Activated gamma-delta T cell (primary cell): ENCODE results near the gene WDR73.
"Not testable (repeated sequence)": the region's sequence is repeated elsewhere in the genome, so short reads cannot be mapped to it uniquely, and the experiment has no call there.

ENCODE experiments used
- DNase-seq: peaks from one replicate; lab custom pipeline; 2025; lab: John Stamatoyannopoulos, UW
- total RNA-seq, 2 donors: gene quantifications; one replicate each; lab custom pipeline; 2026; lab: John Stamatoyannopoulos, UW

The WDR73 gene
- 78.2 to 117 reads per million in 2 donors for total RNA-seq

DNA sequence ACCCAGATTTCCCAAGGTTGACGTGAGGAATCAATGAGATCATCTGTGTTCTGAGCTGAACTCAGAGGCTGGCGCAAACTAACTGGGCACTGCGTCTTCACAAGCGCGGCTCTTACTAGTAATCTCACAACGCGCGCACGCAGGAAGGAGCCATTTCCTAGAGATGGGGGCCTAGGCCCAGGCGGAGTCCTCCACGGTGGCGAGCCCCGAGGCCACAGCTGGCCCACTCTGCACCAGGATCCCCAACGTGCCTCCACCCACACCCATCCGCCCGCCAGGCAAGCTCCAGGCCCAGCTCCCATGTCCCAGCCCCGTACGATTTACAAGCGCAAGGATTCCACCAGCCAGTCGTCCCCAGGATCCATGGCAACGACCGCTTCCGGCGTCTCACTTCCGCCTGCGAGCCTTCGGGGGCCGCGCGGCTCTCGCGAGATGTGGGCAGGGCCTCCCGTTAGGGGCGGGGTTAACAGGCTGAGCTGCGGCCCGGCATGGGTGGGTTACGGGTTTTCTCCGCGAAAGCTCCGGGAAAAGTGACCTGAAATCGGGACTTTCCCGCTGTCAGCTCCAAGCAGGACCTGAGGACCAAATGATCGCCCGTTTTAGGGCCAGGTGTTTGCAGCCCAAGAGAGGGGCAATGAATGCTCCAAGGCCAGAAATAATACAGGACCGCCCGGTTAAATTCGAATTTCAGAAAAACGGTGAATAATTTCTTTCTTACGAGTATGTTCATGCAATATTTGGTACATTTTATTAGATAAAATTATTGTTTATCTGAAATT is at the start of gene WDR73:
TSS of gene WDR73 (minus strand) at position 374 of the 779 bp plus-strand sequence. CDS start at position 365, 9 bp downstream.
- DNase-seq = peak; percentile 95

- no peak for DNase-seq
Measured at GRCh38 chr15:84703808-84704207, 49.7 kb upstream of the WDR73 start.

- DNase-seq = no peak
Measured at GRCh38 chr15:84702961-84703482, 48.9 kb upstream of the WDR73 start.

- DNase-seq = no peak
Measured at GRCh38 chr15:84699538-84700191, 45.6 kb upstream of the WDR73 start.

DNA sequence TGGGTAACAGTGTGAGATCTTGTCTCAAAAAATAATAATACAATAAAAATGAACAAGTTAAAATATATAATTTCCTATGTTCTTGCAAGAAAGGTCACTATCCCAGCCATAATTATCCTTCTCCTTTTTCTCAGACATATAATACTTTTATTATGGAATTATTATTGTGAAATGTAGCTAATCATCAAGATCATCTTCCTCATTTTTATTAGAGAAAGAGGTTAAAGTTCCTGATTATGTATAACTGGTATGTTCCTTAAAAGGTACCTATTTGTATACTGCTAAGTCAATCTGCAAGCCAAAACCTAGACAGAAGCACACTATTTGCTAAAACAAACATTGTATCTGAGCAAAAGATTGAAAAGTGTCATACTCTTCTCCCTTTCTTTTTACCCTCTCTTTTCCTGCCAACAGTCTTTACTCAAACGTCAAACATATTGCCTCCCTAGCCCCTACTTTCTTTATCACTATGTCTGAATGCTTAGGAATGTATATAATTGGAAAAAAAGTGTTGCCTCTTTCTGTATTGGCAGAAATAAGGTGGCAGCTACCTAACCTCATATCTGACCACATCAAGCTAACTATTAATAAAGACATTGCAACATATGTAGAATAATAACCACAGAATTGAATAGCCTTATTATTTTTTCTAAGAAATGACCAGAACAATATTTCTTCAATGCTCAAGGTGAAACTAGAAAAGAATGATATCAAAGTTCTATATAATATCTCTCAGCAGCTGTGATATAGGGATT is 43.3 kb upstream of the WDR73 start:
- no peak for DNase-seq

- DNase-seq = no peak
Measured at GRCh38 chr15:84696757-84697156, 42.7 kb upstream of the WDR73 start.

DNA sequence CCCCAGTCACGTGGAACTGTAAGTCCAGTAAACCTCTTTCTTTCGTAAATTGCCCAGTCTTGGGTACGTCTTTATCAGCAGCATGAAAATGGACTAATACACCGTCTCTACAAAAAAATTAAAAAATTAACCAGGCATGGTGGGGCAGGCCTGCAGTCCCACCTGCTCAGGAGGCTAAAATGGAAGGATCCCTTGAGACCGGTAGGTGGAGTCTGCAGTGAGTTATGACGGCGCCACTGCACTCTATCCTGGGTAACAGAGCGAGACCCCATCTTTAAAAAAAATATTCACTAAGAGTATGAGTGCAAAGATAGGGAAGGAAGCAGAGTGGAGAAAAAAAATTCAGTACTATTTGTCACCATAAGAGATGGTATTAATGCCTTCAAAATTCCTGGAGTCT is 36.3 kb upstream of the WDR73 start:
- no peak for DNase-seq

DNA sequence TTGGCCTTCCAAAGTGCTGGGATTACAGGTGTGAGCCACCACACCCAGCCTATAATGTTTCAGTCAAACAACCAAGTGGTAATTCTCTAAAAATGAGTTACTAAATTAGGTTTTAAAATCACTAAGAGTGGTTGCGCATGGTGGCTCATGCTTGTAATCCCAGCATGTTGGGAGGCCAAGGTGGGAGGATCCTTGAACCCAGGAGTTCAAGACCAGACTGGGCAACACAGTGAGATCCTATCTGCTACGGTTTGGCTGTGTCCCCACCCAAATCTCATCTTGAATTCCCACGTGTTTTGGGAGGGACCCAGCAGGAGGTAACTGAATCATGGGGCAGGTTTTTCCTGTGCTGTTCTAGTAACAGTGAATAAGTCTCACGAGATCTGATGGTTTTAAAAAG is 35.8 kb upstream of the WDR73 start:
- no peak for DNase-seq

- not testable (repeated sequence) for DNase-seq
Measured at GRCh38 chr15:84686446-84686845, 32.4 kb upstream of the WDR73 start.

- no peak for DNase-seq
Measured at GRCh38 chr15:84685304-84685703, 31.2 kb upstream of the WDR73 start.

GRCh38 chr15:84684092-84684491 is 30.0 kb upstream of the WDR73 start:
- no peak for DNase-seq

GRCh38 chr15:84681831-84682230 is 27.7 kb upstream of the WDR73 start:
- DNase-seq = no peak

GRCh38 chr15:84671211-84671610 is 17.1 kb upstream of the WDR73 start:
- DNase-seq = no peak

DNA sequence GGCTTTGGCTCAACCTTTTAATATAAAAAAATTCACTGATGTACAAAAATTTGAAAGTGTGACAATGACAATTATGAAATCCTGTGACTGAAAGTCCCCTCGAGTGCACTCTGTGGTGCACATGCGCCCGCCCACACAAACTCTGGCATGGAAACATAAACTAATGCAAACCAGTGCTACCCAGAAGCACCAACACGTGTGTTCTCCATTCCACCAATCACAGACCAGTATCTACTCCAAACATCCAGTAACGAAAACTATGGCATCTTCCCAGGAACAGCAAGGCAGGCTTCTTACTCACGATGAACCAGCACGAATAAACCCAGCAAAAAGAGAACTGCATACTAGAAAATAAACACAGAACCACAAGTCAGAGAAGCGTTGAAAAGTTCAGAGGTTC is 15.6 kb upstream of the WDR73 start:
- DNase-seq = no peak

- DNase-seq = no peak
Measured at GRCh38 chr15:84668221-84668982, 14.3 kb upstream of the WDR73 start.

DNA sequence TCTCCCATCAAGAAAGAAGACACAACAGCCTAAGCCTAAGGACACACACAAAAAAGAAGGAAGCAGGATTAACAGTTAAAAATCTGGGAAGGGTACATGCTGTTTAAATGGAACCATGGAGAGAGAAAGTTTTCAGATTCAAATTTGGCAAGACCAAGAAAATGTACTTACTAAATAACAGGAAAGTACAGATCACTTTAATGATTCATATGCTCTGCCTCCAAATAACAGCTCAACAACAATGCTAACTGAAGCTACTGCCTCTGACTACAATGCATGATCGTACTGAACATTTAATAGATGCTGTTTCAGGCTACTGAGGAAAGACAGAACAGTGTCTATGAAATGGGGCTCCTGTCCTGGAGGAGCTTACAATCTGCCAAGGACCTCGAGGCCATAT is 12.3 kb upstream of the WDR73 start:
- no peak for DNase-seq

GRCh38 chr15:84661001-84661400 is 6.9 kb upstream of the WDR73 start:
- DNase-seq = no peak

- no peak for DNase-seq
Measured at GRCh38 chr15:84659904-84660781, 6.1 kb upstream of the WDR73 start.

DNA sequence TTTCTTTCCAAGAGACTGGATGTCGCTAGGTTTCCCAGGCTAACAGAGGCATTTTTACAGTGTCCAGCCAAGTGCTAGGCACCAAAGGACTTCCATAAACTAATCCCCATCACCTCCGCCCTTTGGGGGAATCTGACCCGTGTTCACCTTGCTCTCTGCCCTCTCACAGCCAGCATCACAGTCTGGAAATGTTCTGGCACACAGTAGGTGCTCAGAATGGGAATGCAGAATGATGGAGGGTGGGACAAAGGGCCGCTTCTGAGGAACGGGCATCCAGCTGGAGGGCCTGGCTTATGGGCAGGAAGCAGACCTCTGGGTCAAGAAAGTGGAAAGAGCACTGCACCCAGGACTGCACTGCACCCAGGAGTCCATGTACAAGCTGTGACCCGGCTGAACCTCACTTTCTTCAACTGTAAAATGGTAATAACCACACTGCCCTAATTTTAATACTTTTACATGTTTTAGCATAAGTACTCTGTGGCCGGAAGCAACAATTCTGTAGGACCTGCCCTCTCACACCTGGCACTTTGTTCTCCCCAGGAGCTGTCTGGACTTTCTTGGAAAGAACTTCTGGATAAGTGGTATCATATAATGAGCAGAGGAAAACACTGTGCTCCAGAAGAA is 4.8 kb upstream of the WDR73 start:
- DNase-seq = no peak

GRCh38 chr15:84658080-84658787 is 4.2 kb upstream of the WDR73 start, which contains the start of gene NMB:
TSS of gene NMB (minus strand) at chr15:84658199. CDS start at chr15:84658152, 47 bp downstream.
- peak; percentile 82 for DNase-seq
